GM23338 (cell line): ENCODE data around the gene MMS19. TPM values are rescaled to one million over a fixed set of nuclear protein-coding genes. Genes with fewer than 3 reads are reported as not detected.

Experiments used
- ATAC-seq: fragments of 200-7000 bp; cut with Tn5 transposase; 3 replicates; pipeline ENCODE4 v1.9.1; 2020
- DNase-seq: peaks from one replicate; pipeline ENCODE4 v3.0.0-alpha.2; 2015; ENCODE audit warnings: low spot score
- H2AFZ ChIP-seq: fragments of 200-600 bp; sonication (generic); 2 replicates; pipeline ENCODE4 v1.8.0; 2016; ENCODE audit warnings: antibody characterized with exemption, mild to moderate bottlenecking, moderate library complexity
- H3F3A ChIP-seq: fragments of 200-600 bp; sonication (generic); replicated peaks from 2 replicates; pipeline ENCODE4 v1.8.0; 2017; ENCODE audit warnings: antibody characterized with exemption, mixed run types, low read depth
- H3K27ac ChIP-seq: fragments of 200-600 bp; sonication (generic); 2 replicates; pipeline ENCODE4 v1.6.1; 2016; ENCODE audit warnings: low read depth
- H3K27me3 ChIP-seq: fragments of 200-600 bp; sonication (generic); 2 replicates; pipeline ENCODE4 v1.8.0; 2016; ENCODE audit warnings: mild to moderate bottlenecking, mixed run types, moderate library complexity; ENCODE audit not compliant: insufficient read depth
- H3K36me3 ChIP-seq: fragments of 200-600 bp; sonication (generic); 2 replicates; pipeline ENCODE4 v1.8.0; 2016; ENCODE audit warnings: mild to moderate bottlenecking; ENCODE audit not compliant: insufficient read depth
- H3K4me1 ChIP-seq: fragments of 200-600 bp; sonication (generic); 2 replicates; pipeline ENCODE4 v1.8.0; 2016; ENCODE audit warnings: mild to moderate bottlenecking, moderate library complexity; ENCODE audit not compliant: insufficient read depth
- H3K4me2 ChIP-seq: fragments of 200-600 bp; sonication (generic); 2 replicates; pipeline ENCODE4 v1.7.1; 2017; ENCODE audit warnings: mixed run types
- H3K4me3 ChIP-seq: fragments of 200-600 bp; sonication (generic); 2 replicates; pipeline ENCODE4 v1.6.1; 2016; ENCODE audit warnings: mixed run types
- H3K79me2 ChIP-seq: fragments of 200-600 bp; sonication (generic); replicated peaks from 2 replicates; pipeline ENCODE4 v1.8.0; 2017; ENCODE audit warnings: mild to moderate bottlenecking; ENCODE audit not compliant: insufficient read depth
- H3K9me2 ChIP-seq: fragments of 200-600 bp; sonication (generic); 2 replicates; pipeline ENCODE4 v1.8.0; 2017; ENCODE audit not compliant: insufficient read depth
- H4K20me1 ChIP-seq: fragments of 200-600 bp; sonication (generic); replicated peaks from 2 replicates; pipeline ENCODE4 v1.8.0; 2017; ENCODE audit warnings: mild to moderate bottlenecking; ENCODE audit not compliant: insufficient read depth
- H3K27ac Mint-ChIP-seq: 2 replicates; pipeline ENCODE4 v1.8.0; 2020; ENCODE audit warnings: inconsistent platforms, mild to moderate bottlenecking, moderate library complexity, mixed read lengths
- H3K27me3 Mint-ChIP-seq: 3 replicates; pipeline ENCODE4 v1.8.0; 2022; ENCODE audit warnings: low read depth, mild to moderate bottlenecking, moderate library complexity, mixed read lengths, inconsistent platforms; ENCODE audit not compliant: insufficient read depth, poor library complexity
- H3K36me3 Mint-ChIP-seq: 3 replicates; pipeline ENCODE4 v1.8.0; 2021; ENCODE audit warnings: low read depth, mild to moderate bottlenecking, inconsistent platforms, moderate library complexity, mixed read lengths
- H3K4me1 Mint-ChIP-seq: 3 replicates; pipeline ENCODE4 v1.8.0; 2020; ENCODE audit warnings: mild to moderate bottlenecking, inconsistent platforms, mixed read lengths
- H3K4me3 Mint-ChIP-seq: 3 replicates; pipeline ENCODE4 v1.8.0; 2021; ENCODE audit warnings: moderate library complexity, mild to moderate bottlenecking, inconsistent platforms, mixed read lengths
- H3K9me3 Mint-ChIP-seq: 3 replicates; pipeline ENCODE4 v1.8.0; 2020; ENCODE audit warnings: moderate library complexity, mild to moderate bottlenecking, inconsistent platforms, mixed read lengths
- CREB1 ChIP-seq: fragments of 250-450 bp; sonication (Bioruptor Pico); IDR thresholded peaks from 2 replicates; pipeline ENCODE4 v1.5.0; 2020; ENCODE audit warnings: low read depth, mild to moderate bottlenecking, moderate library complexity
- EZH2 ChIP-seq: fragments of 200-600 bp; sonication (generic); IDR thresholded peaks from one replicate; pipeline ENCODE4 v1.8.0; 2017; ENCODE audit warnings: antibody characterized with exemption, mild to moderate bottlenecking, low read depth; ENCODE audit not compliant: unreplicated experiment
- JUNB ChIP-seq: IDR thresholded peaks from one replicate; pipeline ENCODE4 v1.6.1; 2016; ENCODE audit warnings: antibody characterized with exemption; ENCODE audit not compliant: unreplicated experiment
- NANOG ChIP-seq: IDR thresholded peaks from 2 replicates; pipeline ENCODE4 v1.6.1; 2016; ENCODE audit warnings: antibody characterized with exemption, borderline replicate concordance
- POLR2AphosphoS5 ChIP-seq: IDR thresholded peaks from 2 replicates; pipeline ENCODE4 v1.6.1; 2016; ENCODE audit warnings: antibody characterized with exemption, low read depth
- STAT1 ChIP-seq: IDR thresholded peaks from one replicate; pipeline ENCODE4 v1.6.1; 2016; ENCODE audit warnings: antibody characterized with exemption; ENCODE audit not compliant: unreplicated experiment
- ZNF114 ChIP-seq: fragments of 250-450 bp; sonication (Bioruptor Pico); IDR thresholded peaks from 2 replicates; pipeline ENCODE4 v1.5.0; 2020; ENCODE audit warnings: mild to moderate bottlenecking, moderate library complexity
- ZNF331 ChIP-seq: fragments of 250-450 bp; sonication (Bioruptor Pico); IDR thresholded peaks from 2 replicates; pipeline ENCODE4 v1.5.0; 2020; ENCODE audit warnings: low read depth, mild to moderate bottlenecking, moderate library complexity
- polyA plus RNA-seq: library from polyadenylated mRNA; unstranded; fragments of >200 nt; fragmentation: Nextera tagmentation; extraction: Ambion mirVana; gene quantifications from 2 replicates; pipeline ENCODE4 v1.2.1, GENCODE V29; 2016
- total RNA-seq: library from RNA; depleted of rRNA; stranded (reverse); fragments of >200 nt; shearing (Covaris generic); gene quantifications from 2 replicates; pipeline ENCODE4 v1.2.3, GENCODE V29; 2014
- TF ChIP-seq, protein P1 (sequence below): fragments of 250-450 bp; sonication (Bioruptor Pico); IDR thresholded peaks from 2 replicates; pipeline ENCODE4 v1.5.0; 2020; ENCODE audit warnings: mild to moderate bottlenecking, moderate library complexity
- TF ChIP-seq, protein P2 (sequence below): IDR thresholded peaks from 2 replicates; pipeline ENCODE4 v1.6.1; 2016; ENCODE audit warnings: antibody characterized with exemption

MMS19 gene
- total and polyA plus RNA-seq, 2 experiments from 2014 or later: 81.5 to 252 TPM

DNA sequence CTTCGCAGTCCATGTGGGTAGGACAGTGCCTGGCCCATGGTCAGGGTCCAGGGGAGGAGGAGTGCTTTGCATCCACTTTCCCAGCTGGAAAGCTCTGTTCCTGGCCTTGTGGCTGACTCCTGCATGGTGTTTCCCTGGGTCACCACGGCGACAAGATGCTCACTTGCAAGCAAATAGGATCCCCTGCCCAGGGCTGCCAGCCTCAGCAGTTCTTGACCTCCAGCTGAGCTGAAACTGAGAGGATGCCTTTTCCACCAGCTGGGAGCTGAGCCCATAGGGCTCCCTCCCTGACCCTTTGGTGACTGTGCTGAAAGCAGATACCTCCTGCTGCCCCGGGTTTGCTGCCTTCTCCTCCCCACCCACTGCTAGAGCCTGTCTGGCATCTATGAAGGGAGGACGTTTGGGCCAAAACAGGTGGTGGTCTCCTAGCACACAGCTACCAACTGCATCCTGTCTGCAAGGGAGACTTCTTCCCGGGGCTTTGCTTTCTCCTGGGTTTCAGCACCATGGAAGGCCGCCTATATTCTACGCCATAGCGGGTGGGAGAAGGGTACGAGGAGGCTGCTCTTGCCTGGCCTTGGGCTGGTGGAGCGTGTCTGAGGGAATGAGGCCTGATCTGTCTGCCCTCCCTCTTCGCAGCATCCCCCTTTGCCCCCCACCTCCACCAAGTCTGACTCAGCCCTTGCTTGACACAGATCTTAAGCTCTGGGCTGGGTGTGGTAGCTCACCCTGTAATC lies 34.9 kb upstream of the MMS19 start:
- Histone ChIP-seq H3K27me3 (no peaks in the 10 kb centered on the region), H4K20me1 (peaks cover 2% of the 10 kb centered on the region; the same call in 1 of the 2 replicates), H2AFZ (no peak overlapping the region), H3K9me2 (no peaks in the 10 kb centered on the region), H3K27ac (no peak overlapping the region), H3F3A (0 out of 2 replicates have a peak, but pooled peaks cover 3% of the 10 kb centered on the region), H3K36me3 (no peaks in the 10 kb centered on the region), H3K4me2 (no peak overlapping the region), H3K4me1 (no peaks in the 10 kb centered on the region), H3K79me2 (no peaks in the 10 kb centered on the region), H3K4me3 (no peak overlapping the region)
- peaks cover 9% of the 10 kb centered on the region for H3K36me3 Mint-ChIP-seq
- DNase-seq (peak; percentile 60), ATAC-seq (peak; percentile 71)
- H3K27me3 Mint-ChIP-seq: peaks cover 5% of the 10 kb centered on the region
- TF ChIP-seq ZNF331 (CRISPR knock-in tag) (no peak), CREB1 (CRISPR knock-in tag) (no peak), JUNB (no peak)
- peak overlapping the region; percentile 90; the same call in 1 of the 2 replicates for H3K27ac Mint-ChIP-seq
- H3K9me3 Mint-ChIP-seq: peaks cover 12% of the 10 kb centered on the region
- no peak overlapping the region for H3K4me3 Mint-ChIP-seq
- H3K4me1 Mint-ChIP-seq: peaks cover 10% of the 10 kb centered on the region

DNA sequence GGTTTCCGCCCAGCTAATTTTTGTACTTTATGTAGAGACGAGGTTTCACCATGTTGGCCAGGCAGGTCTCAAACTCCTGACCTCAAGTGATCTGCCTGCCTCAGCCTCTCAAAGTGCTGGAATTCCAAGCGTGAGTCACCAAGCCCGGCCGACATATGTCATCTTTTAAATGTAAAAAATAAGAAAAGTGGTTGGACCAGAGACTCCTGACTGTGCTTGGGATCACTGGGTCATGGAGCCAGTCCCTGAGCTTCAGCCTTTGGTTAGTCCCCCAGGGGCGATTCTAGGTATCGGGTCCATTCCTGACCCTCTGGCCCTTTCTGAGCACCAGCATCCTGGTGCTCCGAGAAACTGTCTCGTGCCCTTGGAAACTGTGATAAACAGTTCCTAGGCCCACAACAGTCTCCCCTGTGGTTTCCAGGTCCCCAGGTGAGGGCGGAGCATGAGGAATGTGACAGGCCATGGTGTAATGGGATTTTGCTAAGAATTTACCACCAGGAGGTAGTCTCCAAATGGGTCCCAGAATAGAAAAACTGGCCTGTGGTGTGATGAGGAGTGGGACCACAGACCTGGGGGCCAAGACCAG lies 33.3 kb upstream of the MMS19 start:
- no peak overlapping the region for H3K27ac ChIP-seq
- H3F3A ChIP-seq: 0 out of 2 replicates have a peak, but pooled peaks cover 3% of the 10 kb centered on the region
- peaks cover 2% of the 10 kb centered on the region; the same call in 1 of the 2 replicates for H4K20me1 ChIP-seq
- peaks cover 21% of the 10 kb centered on the region for H3K9me3 Mint-ChIP-seq
- no peak overlapping the region for H3K4me2 ChIP-seq
- no peaks in the 10 kb centered on the region for H3K9me2 ChIP-seq
- H3K36me3 ChIP-seq: no peaks in the 10 kb centered on the region
- H3K27me3 Mint-ChIP-seq: peaks cover 5% of the 10 kb centered on the region
- no peak overlapping the region for H2AFZ ChIP-seq
- H3K4me3 Mint-ChIP-seq: no peak overlapping the region
- H3K36me3 Mint-ChIP-seq: peaks cover 9% of the 10 kb centered on the region
- no peak; the same call in 2 of the 3 replicates for ATAC-seq
- peaks cover 10% of the 10 kb centered on the region for H3K4me1 Mint-ChIP-seq
- DNase-seq: peak; percentile 61
- no peaks in the 10 kb centered on the region; the same call in 1 of the 2 replicates for H3K79me2 ChIP-seq
- no peak overlapping the region for H3K27ac Mint-ChIP-seq
- no peaks in the 10 kb centered on the region for H3K27me3 ChIP-seq
- H3K4me1 ChIP-seq: no peaks in the 10 kb centered on the region
- no peak overlapping the region for H3K4me3 ChIP-seq
- TF ChIP-seq NANOG (no peak), EZH2 (no peak), STAT1 (no peak), JUNB (no peak), ZNF114 (CRISPR knock-in tag) (no peak), POLR2AphosphoS5 (no peak), CREB1 (CRISPR knock-in tag) (no peak)
- TF ChIP-seq, protein P1, sequence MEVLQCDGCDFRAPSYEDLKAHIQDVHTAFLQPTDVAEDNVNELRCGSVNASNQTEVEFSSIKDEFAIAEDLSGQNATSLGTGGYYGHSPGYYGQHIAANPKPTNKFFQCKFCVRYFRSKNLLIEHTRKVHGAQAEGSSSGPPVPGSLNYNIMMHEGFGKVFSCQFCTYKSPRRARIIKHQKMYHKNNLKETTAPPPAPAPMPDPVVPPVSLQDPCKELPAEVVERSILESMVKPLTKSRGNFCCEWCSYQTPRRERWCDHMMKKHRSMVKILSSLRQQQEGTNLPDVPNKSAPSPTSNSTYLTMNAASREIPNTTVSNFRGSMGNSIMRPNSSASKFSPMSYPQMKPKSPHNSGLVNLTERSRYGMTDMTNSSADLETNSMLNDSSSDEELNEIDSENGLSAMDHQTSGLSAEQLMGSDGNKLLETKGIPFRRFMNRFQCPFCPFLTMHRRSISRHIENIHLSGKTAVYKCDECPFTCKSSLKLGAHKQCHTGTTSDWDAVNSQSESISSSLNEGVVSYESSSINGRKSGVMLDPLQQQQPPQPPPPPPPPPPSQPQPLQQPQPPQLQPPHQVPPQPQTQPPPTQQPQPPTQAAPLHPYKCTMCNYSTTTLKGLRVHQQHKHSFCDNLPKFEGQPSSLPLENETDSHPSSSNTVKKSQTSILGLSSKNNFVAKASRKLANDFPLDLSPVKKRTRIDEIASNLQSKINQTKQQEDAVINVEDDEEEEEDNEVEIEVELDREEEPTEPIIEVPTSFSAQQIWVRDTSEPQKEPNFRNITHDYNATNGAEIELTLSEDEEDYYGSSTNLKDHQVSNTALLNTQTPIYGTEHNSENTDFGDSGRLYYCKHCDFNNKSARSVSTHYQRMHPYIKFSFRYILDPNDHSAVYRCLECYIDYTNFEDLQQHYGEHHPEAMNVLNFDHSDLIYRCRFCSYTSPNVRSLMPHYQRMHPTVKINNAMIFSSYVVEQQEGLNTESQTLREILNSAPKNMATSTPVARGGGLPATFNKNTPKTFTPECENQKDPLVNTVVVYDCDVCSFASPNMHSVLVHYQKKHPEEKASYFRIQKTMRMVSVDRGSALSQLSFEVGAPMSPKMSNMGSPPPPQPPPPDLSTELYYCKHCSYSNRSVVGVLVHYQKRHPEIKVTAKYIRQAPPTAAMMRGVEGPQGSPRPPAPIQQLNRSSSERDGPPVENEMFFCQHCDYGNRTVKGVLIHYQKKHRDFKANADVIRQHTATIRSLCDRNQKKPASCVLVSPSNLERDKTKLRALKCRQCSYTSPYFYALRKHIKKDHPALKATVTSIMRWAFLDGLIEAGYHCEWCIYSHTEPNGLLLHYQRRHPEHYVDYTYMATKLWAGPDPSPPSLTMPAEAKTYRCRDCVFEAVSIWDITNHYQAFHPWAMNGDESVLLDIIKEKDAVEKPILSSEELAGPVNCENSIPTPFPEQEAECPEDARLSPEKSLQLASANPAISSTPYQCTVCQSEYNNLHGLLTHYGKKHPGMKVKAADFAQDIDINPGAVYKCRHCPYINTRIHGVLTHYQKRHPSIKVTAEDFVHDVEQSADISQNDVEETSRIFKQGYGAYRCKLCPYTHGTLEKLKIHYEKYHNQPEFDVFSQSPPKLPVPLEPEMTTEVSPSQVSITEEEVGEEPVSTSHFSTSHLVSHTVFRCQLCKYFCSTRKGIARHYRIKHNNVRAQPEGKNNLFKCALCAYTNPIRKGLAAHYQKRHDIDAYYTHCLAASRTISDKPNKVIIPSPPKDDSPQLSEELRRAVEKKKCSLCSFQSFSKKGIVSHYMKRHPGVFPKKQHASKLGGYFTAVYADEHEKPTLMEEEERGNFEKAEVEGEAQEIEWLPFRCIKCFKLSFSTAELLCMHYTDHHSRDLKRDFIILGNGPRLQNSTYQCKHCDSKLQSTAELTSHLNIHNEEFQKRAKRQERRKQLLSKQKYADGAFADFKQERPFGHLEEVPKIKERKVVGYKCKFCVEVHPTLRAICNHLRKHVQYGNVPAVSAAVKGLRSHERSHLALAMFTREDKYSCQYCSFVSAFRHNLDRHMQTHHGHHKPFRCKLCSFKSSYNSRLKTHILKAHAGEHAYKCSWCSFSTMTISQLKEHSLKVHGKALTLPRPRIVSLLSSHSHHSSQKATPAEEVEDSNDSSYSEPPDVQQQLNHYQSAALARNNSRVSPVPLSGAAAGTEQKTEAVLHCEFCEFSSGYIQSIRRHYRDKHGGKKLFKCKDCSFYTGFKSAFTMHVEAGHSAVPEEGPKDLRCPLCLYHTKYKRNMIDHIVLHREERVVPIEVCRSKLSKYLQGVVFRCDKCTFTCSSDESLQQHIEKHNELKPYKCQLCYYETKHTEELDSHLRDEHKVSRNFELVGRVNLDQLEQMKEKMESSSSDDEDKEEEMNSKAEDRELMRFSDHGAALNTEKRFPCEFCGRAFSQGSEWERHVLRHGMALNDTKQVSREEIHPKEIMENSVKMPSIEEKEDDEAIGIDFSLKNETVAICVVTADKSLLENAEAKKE (CRISPR knock-in tag): no peak
- TF ChIP-seq, protein P2, sequence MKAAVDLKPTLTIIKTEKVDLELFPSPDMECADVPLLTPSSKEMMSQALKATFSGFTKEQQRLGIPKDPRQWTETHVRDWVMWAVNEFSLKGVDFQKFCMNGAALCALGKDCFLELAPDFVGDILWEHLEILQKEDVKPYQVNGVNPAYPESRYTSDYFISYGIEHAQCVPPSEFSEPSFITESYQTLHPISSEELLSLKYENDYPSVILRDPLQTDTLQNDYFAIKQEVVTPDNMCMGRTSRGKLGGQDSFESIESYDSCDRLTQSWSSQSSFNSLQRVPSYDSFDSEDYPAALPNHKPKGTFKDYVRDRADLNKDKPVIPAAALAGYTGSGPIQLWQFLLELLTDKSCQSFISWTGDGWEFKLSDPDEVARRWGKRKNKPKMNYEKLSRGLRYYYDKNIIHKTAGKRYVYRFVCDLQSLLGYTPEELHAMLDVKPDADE: no peak
